ENCODE results near the gene VPS13D.

- TF ChIP-seq CTCF (conservative IDR thresholded peaks at IDR 0.05; ENCODE audit: low read depth, low read length) (no peak), FOS (IDR thresholded peaks at IDR 0.05; ENCODE audit: low read depth, low read length) (no peak)
Observed at GRCh38 chr1:12457771-12458170, 227.9 kb downstream of the VPS13D start.
